Measurements from ENCODE around the gene KRT73.

The KRT73 gene

DNA sequence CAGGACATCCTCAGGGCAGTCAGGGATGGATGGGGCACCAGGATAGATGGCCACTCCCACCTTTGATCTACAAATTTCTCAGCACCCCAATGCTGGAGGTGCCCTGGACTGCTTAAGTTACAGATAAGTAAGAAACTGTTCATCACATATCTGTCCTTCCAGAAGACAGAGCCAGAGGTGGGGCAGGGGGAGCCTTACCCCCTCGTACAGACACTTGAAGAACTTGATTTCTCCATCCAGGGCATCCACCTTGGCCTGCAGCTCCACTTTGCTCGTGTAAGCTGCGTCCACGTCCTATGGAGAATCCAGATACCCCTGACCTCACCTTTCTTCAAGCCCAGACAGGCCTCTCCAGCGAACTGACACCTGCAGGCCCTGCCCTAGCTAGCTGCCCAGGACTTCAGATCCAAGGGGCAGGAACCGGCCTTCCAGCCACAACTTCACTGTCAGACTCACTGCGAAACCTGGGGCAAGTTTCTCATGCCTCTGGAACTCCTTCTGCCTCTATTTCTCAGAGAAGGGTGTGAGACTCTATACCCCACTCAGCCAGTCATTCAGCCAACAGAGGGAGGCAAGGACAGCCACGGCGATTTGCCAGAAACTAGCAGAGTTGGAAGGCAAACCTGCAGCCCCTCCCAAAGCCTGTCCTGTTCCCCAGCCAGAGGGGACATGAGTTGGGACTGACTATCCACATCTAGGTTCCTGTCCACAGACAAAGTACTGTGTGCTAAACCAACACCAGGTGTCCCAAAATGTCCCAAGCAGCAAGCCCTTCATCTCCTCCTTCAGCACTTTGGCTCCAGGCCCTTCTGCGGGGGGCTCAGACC, 3.8 kb downstream of the KRT73 start:
- ChIA-PET POLR2A (no interaction called here), CTCF (no interaction called here)
- no peak for TF ChIP-seq ELF4 (IDR thresholded peaks at IDR 0.05)
- TF ChIP-seq ZNF384 (IDR thresholded peaks at IDR 0.05): no peak
- TF ChIP-seq HDGF (IDR thresholded peaks at IDR 0.05; ENCODE audit: borderline replicate concordance): no peak
- no peak for TF ChIP-seq CTBP1 (IDR thresholded peaks at IDR 0.05; ENCODE audit: borderline replicate concordance)
- no peak for TF ChIP-seq TARDBP (IDR thresholded peaks at IDR 0.05)
- DNase-seq (ENCODE audit: extremely low spot score): no peak

GRCh38 chr12:52613384-52614030, 4.9 kb downstream of the KRT73 start:
- no peak for DNase-seq (ENCODE audit: extremely low spot score)
- POLR2A ChIA-PET: no interaction called here
- no peak for TF ChIP-seq CTBP1 (IDR thresholded peaks at IDR 0.05; ENCODE audit: borderline replicate concordance)
- no peak for TF ChIP-seq ZNF384 (IDR thresholded peaks at IDR 0.05)
- no peak for TF ChIP-seq ELF4 (IDR thresholded peaks at IDR 0.05)
- TF ChIP-seq NFRKB (IDR thresholded peaks at IDR 0.05): no peak
- TF ChIP-seq HDGF (IDR thresholded peaks at IDR 0.05; ENCODE audit: borderline replicate concordance): no peak
- no peak for TF ChIP-seq FOXA1 (IDR thresholded peaks at IDR 0.05)
- no peak for TF ChIP-seq FOXM1 (IDR thresholded peaks at IDR 0.05; ENCODE audit: borderline replicate concordance)
- TF ChIP-seq SUZ12 (IDR thresholded peaks at IDR 0.05): no peak
- TF ChIP-seq BHLHE40 (IDR thresholded peaks at IDR 0.05; ENCODE audit: borderline replicate concordance): no peak
- no peak for TF ChIP-seq LEF1 (IDR thresholded peaks at IDR 0.05; ENCODE audit: borderline replicate concordance)
- no peak for TF ChIP-seq SP1 (IDR thresholded peaks at IDR 0.05)
- TF ChIP-seq L3MBTL2 (conservative IDR thresholded peaks at IDR 0.05): no peak
- TF ChIP-seq TARDBP (IDR thresholded peaks at IDR 0.05): no peak
- TF ChIP-seq, protein P1, sequence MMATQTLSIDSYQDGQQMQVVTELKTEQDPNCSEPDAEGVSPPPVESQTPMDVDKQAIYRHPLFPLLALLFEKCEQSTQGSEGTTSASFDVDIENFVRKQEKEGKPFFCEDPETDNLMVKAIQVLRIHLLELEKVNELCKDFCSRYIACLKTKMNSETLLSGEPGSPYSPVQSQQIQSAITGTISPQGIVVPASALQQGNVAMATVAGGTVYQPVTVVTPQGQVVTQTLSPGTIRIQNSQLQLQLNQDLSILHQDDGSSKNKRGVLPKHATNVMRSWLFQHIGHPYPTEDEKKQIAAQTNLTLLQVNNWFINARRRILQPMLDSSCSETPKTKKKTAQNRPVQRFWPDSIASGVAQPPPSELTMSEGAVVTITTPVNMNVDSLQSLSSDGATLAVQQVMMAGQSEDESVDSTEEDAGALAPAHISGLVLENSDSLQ (IDR thresholded peaks at IDR 0.05): no peak
- TF ChIP-seq FOXK2 (IDR thresholded peaks at IDR 0.05): no peak
- no peak for TF ChIP-seq ARNT (IDR thresholded peaks at IDR 0.05)
- CTCF ChIA-PET: no interaction called here

GRCh38 chr12:52612431-52613383, 5.7 kb downstream of the KRT73 start:
- ChIA-PET CTCF (no interaction called here), POLR2A (no interaction called here)
- TF ChIP-seq BHLHE40 (IDR thresholded peaks at IDR 0.05; ENCODE audit: borderline replicate concordance): no peak
- no peak for TF ChIP-seq L3MBTL2 (conservative IDR thresholded peaks at IDR 0.05)
- no peak for TF ChIP-seq FOXA1 (IDR thresholded peaks at IDR 0.05)
- TF ChIP-seq NFRKB (IDR thresholded peaks at IDR 0.05): no peak
- TF ChIP-seq HDGF (IDR thresholded peaks at IDR 0.05; ENCODE audit: borderline replicate concordance): no peak
- no peak for TF ChIP-seq SP1 (IDR thresholded peaks at IDR 0.05)
- no peak for TF ChIP-seq FOXK2 (IDR thresholded peaks at IDR 0.05)
- TF ChIP-seq SUZ12 (IDR thresholded peaks at IDR 0.05): no peak
- no peak for TF ChIP-seq ARNT (IDR thresholded peaks at IDR 0.05)
- TF ChIP-seq CTBP1 (IDR thresholded peaks at IDR 0.05; ENCODE audit: borderline replicate concordance): no peak
- TF ChIP-seq, protein P1 (IDR thresholded peaks at IDR 0.05): no peak
- no peak for TF ChIP-seq TARDBP (IDR thresholded peaks at IDR 0.05)
- no peak for TF ChIP-seq FOXM1 (IDR thresholded peaks at IDR 0.05; ENCODE audit: borderline replicate concordance)
- TF ChIP-seq LEF1 (IDR thresholded peaks at IDR 0.05; ENCODE audit: borderline replicate concordance): no peak
- TF ChIP-seq ZNF384 (IDR thresholded peaks at IDR 0.05): no peak
- no peak for TF ChIP-seq ELF4 (IDR thresholded peaks at IDR 0.05)
- DNase-seq (ENCODE audit: extremely low spot score): no peak

DNA sequence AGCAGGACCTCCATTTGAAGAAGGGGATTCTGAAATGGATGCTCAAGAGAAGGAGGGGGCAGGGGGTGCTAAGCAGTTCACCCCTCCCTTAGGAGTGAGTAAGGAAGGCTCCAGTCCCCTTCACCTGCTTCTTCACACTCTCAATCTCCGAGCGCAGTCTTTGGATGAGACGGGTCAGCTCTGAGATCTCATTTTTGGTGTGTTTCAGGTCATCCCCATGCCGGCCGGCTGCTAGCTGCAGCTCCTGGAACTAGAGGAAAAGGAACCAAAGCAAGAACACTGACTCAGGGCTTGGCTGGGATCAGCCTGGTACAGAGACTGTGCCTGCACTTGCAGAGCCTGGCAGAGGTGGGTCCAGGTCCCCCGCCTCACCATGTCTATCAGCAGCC, 7.3 kb downstream of the KRT73 start:
- TF ChIP-seq ELF4 (IDR thresholded peaks at IDR 0.05) (no peak), ARNT (IDR thresholded peaks at IDR 0.05) (no peak)
- POLR2A ChIA-PET: no interaction called here
- CTCF ChIA-PET: interaction anchor here (0.7 kb wide), 1 partner anchor 268 kb away, joined by 3 read pairs; no protein-coding TSS in a partner anchor
- no peak for DNase-seq (ENCODE audit: extremely low spot score)

GRCh38 chr12:52608826-52609630, 9.3 kb downstream of the KRT73 start:
- no peak for DNase-seq (ENCODE audit: extremely low spot score)
- TF ChIP-seq CTBP1 (IDR thresholded peaks at IDR 0.05; ENCODE audit: borderline replicate concordance): no peak
- TF ChIP-seq ZNF384 (IDR thresholded peaks at IDR 0.05): no peak
- TF ChIP-seq FOXM1 (IDR thresholded peaks at IDR 0.05; ENCODE audit: borderline replicate concordance): no peak
- TF ChIP-seq ELF4 (IDR thresholded peaks at IDR 0.05): no peak
- no peak for TF ChIP-seq TARDBP (IDR thresholded peaks at IDR 0.05)
- TF ChIP-seq FOXK2 (IDR thresholded peaks at IDR 0.05): no peak
- no peak for TF ChIP-seq LEF1 (IDR thresholded peaks at IDR 0.05; ENCODE audit: borderline replicate concordance)
- no peak for TF ChIP-seq ARNT (IDR thresholded peaks at IDR 0.05)
- TF ChIP-seq SUZ12 (IDR thresholded peaks at IDR 0.05): no peak
- no peak for TF ChIP-seq BHLHE40 (IDR thresholded peaks at IDR 0.05; ENCODE audit: borderline replicate concordance)
- TF ChIP-seq, protein P1 (IDR thresholded peaks at IDR 0.05): no peak
- no peak for TF ChIP-seq FOXA1 (IDR thresholded peaks at IDR 0.05)
- TF ChIP-seq SP1 (IDR thresholded peaks at IDR 0.05): no peak
- TF ChIP-seq L3MBTL2 (conservative IDR thresholded peaks at IDR 0.05): no peak
- no peak for TF ChIP-seq HDGF (IDR thresholded peaks at IDR 0.05; ENCODE audit: borderline replicate concordance)
- TF ChIP-seq NFRKB (IDR thresholded peaks at IDR 0.05): no peak
- CTCF ChIA-PET: interaction anchor here (0.9 to 1.1 kb wide), 2 partner anchors 10 to 262 kb away, joined by 3 to 9 read pairs; no protein-coding TSS in a partner anchor
- POLR2A ChIA-PET: no interaction called here

Data from HEK293T (cell line).